Measurements from ENCODE around the gene CACFD1. TPM values are rescaled to one million over a fixed set of nuclear protein-coding genes. Genes with fewer than 3 reads are reported as not detected.

Gene CACFD1
- total and polyA plus RNA-seq, 8 donors = 17.7 to 48.4 (median 26.1) TPM

- no peaks in the 10 kb centered on the region for H3K9me3 ChIP-seq
- DNase-seq (peak in 2 of 4 donors; percentile 31 to 71), ATAC-seq (no peak)
- peaks cover 14% of the 10 kb centered on the region in 2 donors for H3K4me1 ChIP-seq
- no peak overlapping the region for H3K4me3 ChIP-seq
- H3K36me3 ChIP-seq = no peaks in the 10 kb centered on the region
- no peak overlapping the region for H3K27ac ChIP-seq
- intact Hi-C loops (cut with DNase I) = no loop called here
- H3K27me3 ChIP-seq = peaks cover 0 to 35% of the 10 kb centered on the region in 2 donors
- no peak for TF ChIP-seq CTCF (IDR thresholded peaks at IDR 0.05)
These were observed 53.7 kb downstream of the CACFD1 start for GRCh38 chr9:133513214-133514100.

- Histone ChIP-seq H3K27me3 (peaks cover 0 to 26% of the 10 kb centered on the region in 2 donors), H3K4me3 (no peak overlapping the region), H3K36me3 (no peaks in the 10 kb centered on the region), H3K4me1 (peaks cover 5 to 6% of the 10 kb centered on the region in 2 donors), H3K27ac (no peak overlapping the region), H3K9me3 (no peaks in the 10 kb centered on the region)
- intact Hi-C loops (cut with DNase I) = no loop called here
- DNase-seq (peak in 2 of 4 donors; percentile 69 to 83), ATAC-seq (no peak)
- TF ChIP-seq CTCF (IDR thresholded peaks at IDR 0.05) = no peak
These were observed 54.9 kb downstream of the CACFD1 start for GRCh38 chr9:133514460-133515239.

- DNase-seq = peak in 1 of 4 donors; percentile 65
- H3K4me3 ChIP-seq = no peak overlapping the region
- no peaks in the 10 kb centered on the region for H3K9me3 ChIP-seq
- H3K27me3 ChIP-seq = peaks cover 0 to 21% of the 10 kb centered on the region in 2 donors
- no peak overlapping the region for H3K27ac ChIP-seq
- intact Hi-C loops (cut with DNase I) = no loop called here
- peaks cover 0 to under 1% of the 10 kb centered on the region in 2 donors for H3K4me1 ChIP-seq
- no peak for TF ChIP-seq CTCF (IDR thresholded peaks at IDR 0.05)
- no peaks in the 10 kb centered on the region for H3K36me3 ChIP-seq
- ATAC-seq = no peak
These were observed 55.4 kb downstream of the CACFD1 start for GRCh38 chr9:133515240-133515610.

- no peak overlapping the region for H3K27ac ChIP-seq
- DNase-seq (peak in 1 of 4 donors; percentile 43), ATAC-seq (no peak)
- no peak for TF ChIP-seq CTCF (IDR thresholded peaks at IDR 0.05)
- H3K4me3 ChIP-seq = no peak overlapping the region
- no peaks in the 10 kb centered on the region for H3K9me3 ChIP-seq
- peaks cover 0 to 21% of the 10 kb centered on the region in 2 donors for H3K27me3 ChIP-seq
- no peaks in the 10 kb centered on the region for H3K4me1 ChIP-seq
- intact Hi-C loops (cut with DNase I) = no loop called here
- H3K36me3 ChIP-seq = no peaks in the 10 kb centered on the region
These were observed 56.0 kb downstream of the CACFD1 start for GRCh38 chr9:133515615-133516255.
